A549 treated with RU486 at 1 μM for 4 hours (cell line): ENCODE measurements around the gene OOSP4A. TPM values are rescaled to one million over a fixed set of nuclear protein-coding genes. Genes with fewer than 3 reads are reported as not detected.

Experiments
- total RNA-seq: library from RNA; stranded (reverse); fragments of 200-300 nt; extraction: Qiagen RNA extraction; gene quantifications from 5 replicates; pipeline ENCODE4 v1.2.3, GENCODE V29; 2022; ENCODE audit warnings: low read depth

The OOSP4A gene
- not detected in 5 replicates for total RNA-seq

DNA sequence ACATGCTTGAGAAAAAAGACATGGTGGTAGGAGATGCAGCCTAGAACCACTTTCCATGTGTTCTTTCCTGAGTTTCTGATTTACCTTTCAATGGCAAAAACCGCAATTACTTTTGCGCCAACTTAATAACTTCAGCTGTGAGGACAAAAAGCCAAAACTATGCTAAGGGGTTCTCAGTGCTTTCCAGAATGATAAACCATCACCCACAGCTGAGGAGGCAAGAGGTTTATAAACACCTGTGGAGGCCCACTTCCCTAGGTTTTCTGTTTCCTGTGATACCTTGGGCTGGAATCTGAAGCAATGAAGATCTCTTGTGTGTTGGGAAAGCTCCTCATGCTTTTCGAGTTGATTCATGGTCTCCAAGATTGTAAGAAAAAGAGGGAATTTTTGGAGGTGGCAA, at the start of gene OOSP4A:
Gene OOSP4A (plus strand): TSS at position 301 of the 400 bp plus-strand sequence. CDS start 0 bp downstream, at position 301.

DNA sequence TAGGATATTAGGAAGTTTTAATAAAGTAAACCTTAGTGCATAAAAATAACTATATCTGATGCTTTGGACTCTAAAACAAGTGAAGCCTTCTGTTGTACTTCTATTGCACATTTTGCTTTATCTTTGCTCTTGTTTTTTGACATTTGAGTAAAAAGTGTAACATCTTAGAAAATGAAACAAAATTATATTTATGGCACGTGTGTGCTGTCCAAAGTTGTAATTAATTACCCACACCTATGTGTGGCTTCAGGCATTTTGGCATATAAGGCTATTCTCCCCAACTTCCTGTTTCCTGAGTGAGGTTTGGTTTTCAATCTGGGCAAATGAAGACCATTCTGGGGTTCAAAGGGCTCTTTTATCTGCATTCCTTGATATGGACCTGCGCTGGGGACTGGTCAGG, 25.7 kb upstream of the OOSP4A start, which contains the start of gene OOSP1:
Gene OOSP1 (plus strand): TSS at position 301 of the 400 bp plus-strand sequence. CDS start 23 bp downstream, at position 324.

GRCh38 chr11:60016881-60017280, 53.0 kb downstream of the OOSP4A start, which contains the start of gene OOSP4B:
Gene OOSP4B (plus strand): TSS chr11:60017181.

Other genes starting within 250 kb of the OOSP4A start
- gene STX3, start 208.7 kb upstream of the OOSP4A start, total RNA-seq: 24.1 to 30.8 TPM (median 29.3 TPM) in 5 replicates
- gene MRPL16, start 153.3 kb upstream of the OOSP4A start, total RNA-seq: 60.2 to 66.4 TPM (median 65.1 TPM) in 5 replicates
- not detected in 5 replicates for gene CBLIF, start 118.5 kb upstream of the OOSP4A start, total RNA-seq
- 0.15 to 0.50 TPM (median 0.43 TPM) in 5 replicates for gene TCN1, start 97.5 kb upstream of the OOSP4A start, total RNA-seq
- not detected in 5 replicates for gene OOSP3, start 85.3 kb upstream of the OOSP4A start, total RNA-seq
- gene OOSP1, start 25.6 kb upstream of the OOSP4A start, total RNA-seq: not detected in 5 replicates
- gene OOSP4B, start 53.1 kb downstream of the OOSP4A start, total RNA-seq: not detected in 5 replicates
- gene OOSP2, start 76.4 kb downstream of the OOSP4A start, total RNA-seq: not detected in 5 replicates
- gene MS4A3, start 92.6 kb downstream of the OOSP4A start, total RNA-seq: not detected in 5 replicates
- not detected in 5 replicates for gene MS4A2, start 124.6 kb downstream of the OOSP4A start, total RNA-seq
- gene MS4A6A, start 219.1 kb downstream of the OOSP4A start, total RNA-seq: not detected in 5 replicates